ENCODE measurements around the gene ADGB.
"Not testable (repeated sequence)": the region's sequence is repeated elsewhere in the genome, so short reads cannot be mapped to it uniquely, and the experiment has no call there.

ADGB gene

DNA sequence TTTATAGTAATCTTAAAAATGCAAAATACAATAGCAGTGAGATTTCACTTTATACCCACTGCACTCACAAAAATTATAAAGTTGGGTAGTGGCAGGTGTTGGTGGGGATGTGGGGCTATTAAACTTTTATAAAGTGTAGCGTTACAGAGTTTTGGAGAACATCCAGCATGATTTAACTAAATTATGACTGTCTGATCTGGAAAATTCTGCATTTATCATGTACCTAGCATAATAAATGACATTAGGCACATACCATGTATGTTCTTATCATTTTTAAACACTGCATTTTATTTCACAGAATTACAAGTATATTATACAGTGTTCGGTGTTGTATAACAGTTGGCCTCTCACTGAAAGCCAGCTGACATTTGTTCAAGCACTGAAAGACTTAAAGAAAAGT, 169.9 kb downstream of the ADGB start:
- DNase-seq (ENCODE audit: low read depth in 2 of 2): no peak

DNA sequence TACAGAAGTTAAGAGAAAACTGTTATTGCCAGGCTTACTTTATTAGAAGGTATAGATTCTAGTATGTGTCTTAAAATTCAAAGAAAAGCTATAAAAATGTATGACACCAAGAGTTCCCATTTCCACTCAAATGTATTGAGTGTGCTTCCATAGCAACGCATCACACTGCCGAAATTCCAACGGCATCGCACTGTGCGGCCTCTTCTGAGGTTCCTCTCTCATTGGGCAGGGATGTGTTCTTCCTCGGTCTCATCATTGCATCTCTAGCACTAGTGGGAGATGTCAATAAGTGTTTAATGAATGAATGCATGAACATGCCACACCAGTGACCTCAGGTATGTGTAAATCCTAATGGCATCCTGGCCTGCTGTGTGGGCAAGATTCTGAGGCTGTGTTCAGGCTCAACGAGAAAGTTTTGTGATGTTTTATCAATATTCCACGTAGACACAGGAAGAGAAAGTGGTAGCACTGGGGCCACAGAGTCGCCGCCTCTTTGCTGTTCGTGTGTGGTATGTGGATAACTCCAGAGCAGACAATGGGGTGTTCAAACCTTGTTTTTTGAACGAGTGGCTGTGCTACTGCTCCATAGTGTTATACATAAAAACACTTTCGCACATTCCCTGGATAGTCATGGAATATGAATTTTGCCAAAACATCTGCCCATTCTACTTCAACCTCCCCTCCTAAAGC, 171.6 kb downstream of the ADGB start:
- no peak for DNase-seq (ENCODE audit: low read depth in 2 of 2)

DNA sequence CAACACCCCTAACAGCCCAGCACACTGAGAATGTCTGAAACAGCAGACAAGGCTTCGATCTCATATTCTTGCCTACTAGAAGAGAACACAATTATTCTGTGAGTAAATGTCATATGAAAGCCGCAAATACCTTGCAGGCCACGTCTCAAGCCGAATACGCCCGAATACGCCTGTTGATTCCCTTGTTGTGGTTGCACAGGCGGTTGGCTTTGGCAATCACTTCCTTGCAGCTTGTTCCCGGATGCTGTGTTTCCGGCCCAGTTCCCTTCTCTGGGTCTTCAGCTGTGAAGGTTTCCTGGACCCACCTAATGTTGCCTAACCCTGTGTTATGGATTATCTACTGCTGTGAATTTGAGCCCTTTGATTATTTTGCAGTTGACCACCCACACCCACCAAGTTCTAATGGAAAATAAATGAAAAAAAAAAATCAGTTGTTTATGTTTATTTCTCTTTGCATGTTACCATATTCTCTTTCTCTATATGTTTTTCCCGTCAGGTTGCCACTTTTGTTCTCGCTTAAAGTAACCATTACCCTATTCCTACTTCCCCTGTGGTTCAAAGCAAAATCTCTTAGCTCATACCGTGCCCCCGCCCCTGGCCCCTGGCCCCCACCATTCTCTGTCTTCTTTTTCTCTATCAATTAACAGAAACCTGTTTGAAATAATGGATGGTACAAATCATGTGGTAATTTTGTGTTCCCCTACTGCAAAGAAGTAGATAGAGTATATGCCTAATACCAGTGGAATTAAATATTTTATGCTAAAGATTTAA, 172.4 kb downstream of the ADGB start:
- DNase-seq (ENCODE audit: low read depth in 2 of 2): peak; percentile 1 to 3

DNA sequence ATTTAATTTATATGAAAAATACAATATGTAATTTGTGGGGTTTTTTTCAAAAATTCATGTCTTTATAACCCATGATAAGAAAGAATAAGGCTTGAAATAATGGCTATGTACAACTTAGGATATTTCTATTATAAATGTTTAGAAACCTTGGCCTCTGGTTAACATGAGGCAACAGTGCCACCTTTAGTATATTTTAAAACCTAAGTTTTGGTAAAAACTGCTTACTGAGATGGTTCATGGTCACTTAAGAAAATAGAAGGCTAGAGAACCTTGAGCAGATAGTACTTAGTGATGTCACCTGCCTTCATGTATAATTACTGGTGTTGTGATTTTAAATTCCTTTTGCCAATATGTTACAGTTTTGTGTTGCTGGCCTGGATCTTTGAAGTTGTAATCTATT, 176.4 kb downstream of the ADGB start:
- no peak for DNase-seq (ENCODE audit: low read depth in 2 of 2)

DNA sequence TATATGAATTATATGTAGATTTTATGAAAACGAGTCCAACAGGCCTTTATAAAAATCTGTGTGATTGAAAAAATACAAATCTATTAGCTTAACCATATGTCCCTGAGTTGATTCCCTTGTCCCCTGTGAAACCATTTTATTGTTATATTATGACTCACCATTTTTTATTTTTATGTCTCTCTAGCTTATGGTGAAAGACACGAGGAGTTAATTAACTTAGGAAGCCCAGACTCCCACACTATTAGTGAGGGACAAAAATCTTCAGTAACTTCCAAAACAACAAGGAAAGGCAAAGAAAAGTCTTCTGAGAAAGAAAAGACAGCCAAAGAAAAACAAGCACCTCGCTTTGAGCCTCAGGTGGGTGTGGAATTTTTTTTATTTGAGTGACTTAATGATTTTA, 183.1 kb downstream of the ADGB start:
- no peak for DNase-seq (ENCODE audit: low read depth in 2 of 2)

DNA sequence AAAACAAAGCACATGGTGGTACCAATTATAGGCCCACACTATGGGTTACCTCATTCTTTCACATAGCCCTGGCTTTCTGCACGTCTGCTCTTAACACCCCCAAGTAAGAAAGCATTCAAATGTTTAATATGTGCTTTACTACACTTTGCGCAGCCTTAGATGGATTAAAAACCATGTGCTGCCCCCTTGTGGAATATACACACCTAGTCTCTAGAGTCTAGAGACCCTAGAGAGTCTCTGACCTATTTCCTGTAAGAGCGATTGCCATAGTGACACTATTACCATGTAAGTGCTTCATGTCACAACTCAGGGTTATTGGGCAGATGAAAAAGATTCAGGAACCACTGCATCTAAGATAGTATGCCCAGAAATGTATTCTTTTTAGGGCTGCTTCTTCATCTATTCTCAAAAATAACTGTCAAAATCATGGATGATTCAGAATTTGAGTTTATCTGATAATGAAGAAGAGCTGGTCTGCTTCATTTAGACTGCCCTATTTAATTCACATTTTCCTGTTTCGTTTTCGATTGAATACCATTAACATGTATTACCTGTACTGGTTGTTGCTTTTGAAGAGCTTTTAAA, 186.3 kb downstream of the ADGB start:
- no peak for DNase-seq (ENCODE audit: low read depth in 2 of 2)

DNA sequence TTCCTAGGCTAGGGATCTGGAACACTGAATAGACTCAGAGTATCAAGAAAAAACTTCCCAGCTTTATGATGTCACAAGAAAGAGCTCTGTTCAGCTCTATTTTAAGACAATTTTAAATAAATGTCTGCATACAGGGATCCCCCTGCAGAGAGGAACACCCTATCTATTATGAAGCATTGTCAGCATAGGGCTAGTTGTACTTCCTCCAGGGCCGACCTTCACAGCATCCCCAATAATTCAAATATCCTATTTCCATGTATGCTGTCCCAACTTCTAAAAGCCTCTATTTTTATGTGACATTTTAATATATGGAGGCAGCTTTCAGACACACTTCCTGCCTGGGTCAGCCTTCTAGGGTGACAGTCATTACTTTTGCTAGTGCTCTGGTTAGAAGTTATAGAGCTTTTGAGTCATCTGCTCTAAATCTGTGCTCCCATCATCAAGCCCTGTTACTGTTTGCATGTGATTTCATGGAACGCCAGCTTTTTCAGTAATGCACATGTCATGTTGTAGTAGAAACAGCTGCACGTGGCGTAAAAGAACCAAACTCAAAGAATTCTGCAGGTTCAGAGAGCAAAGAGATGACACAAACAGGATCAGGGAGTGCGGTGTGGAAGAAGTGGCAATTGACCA, 189.2 kb downstream of the ADGB start:
- no peak for DNase-seq (ENCODE audit: low read depth in 2 of 2)

DNA sequence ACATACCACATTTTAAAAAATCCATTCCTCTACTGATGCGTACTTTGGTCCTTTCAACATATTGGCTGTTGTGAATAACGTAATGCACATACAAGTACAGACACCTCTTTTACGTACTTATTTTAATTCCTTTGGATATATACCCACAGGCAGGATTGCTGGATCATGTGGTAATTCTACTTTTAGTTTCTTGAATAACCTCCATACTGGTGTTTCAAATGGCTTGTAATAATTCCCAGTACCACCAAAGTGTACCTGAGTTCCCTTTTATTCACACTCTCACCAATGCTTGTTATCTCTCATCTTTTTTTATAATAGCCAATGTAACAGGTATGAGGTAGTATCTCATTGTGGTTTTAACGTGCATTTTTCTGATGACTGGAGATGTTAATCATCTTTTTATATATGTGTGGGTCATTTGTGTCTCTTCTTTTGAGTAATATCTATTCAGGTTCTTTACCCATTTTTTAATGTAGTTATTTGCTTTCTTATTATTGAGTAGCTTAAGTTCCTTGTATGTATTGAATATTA, 191.9 kb downstream of the ADGB start:
- DNase-seq (ENCODE audit: low read depth in 2 of 2): no peak

DNA sequence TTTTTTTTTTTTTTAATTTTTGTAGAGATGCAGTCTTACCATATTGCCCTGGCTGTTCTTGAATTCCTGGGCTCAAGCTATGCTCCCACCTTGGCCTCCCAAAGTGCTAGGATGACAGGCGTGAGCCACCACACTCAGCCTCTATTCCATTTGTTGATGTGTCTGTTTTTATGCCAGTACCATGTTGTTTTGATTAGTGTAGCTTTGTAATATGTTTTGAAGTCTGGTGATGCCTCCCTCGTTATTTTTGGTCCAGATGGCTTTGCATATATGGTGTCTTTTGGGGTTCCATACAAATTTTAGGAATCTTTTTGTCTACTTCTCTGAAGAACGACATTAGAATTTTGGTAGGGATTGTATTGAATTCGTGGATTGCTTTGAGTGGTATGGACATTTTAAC, 193.2 kb downstream of the ADGB start:
- DNase-seq (ENCODE audit: low read depth in 2 of 2): no peak

DNA sequence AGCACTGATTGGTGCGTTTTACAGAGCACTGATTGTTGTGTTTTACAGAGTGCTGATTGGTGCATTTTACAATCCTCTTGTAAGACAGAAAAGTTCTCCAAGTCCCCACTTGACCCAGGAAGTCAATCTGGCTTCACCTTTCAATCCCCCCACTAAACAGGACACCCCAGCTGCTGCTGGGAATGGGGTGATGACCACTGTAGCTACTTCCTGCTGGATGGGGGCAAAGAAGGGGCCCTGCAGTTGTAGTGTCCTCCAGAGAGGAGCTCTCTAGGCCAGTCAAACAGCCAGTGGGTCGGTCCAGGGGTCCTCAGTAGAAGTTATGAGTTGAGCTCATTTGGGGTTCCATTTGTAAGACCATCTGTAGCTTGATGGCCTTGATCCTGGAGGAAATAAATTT, 194.4 kb downstream of the ADGB start:
- not testable (repeated sequence) for DNase-seq (ENCODE audit: low read depth in 2 of 2)

DNA sequence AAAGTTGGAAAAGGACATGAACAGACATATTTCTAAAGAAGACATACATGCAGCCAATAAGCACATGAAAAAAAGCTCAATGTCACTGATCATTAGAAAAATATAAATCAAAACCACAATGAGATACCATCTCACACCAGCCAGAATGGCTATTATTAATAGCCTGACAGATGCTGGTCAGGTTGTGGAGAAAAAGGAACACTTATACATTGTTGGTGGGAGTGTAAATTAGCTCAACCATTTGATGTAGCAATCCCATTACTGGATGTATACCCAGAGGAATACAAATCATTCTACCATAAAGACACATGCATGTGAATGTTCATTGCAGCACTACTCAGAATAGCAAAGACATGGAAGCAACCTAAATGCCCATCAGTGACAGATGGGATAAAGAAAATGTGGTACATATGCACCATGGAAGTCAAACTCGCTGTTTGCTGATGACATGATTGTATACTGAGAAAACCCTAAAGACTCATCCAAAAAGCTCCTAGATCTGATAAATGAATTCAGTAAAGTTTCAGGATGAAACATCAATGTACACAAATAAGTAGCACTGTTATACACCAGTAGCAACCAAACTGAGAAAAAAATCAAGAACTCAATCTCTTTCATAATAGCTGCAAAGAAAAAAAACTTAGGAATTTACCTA, 196.8 kb downstream of the ADGB start:
- DNase-seq (ENCODE audit: low read depth in 2 of 2): no peak

DNA sequence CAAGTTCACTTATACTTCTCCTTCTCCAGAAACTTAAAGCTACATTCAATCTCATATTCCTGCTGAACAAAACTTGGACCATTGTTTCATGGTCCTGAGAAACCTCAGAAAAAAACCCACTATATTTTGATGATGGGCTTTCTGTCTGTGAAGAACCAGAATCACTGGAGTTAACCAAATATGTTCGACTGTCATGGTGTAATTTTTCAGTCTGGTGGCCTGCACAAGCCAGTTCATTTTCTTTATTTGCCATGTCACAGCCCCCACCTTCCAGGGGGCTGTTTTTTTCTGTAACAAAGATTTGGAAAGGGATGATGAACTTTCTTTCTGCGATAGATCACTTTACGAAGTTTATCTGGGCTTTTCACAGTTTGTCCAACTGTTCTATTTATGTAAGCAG, 204.4 kb downstream of the ADGB start:
- DNase-seq (ENCODE audit: low read depth in 2 of 2): not testable (repeated sequence)

DNA sequence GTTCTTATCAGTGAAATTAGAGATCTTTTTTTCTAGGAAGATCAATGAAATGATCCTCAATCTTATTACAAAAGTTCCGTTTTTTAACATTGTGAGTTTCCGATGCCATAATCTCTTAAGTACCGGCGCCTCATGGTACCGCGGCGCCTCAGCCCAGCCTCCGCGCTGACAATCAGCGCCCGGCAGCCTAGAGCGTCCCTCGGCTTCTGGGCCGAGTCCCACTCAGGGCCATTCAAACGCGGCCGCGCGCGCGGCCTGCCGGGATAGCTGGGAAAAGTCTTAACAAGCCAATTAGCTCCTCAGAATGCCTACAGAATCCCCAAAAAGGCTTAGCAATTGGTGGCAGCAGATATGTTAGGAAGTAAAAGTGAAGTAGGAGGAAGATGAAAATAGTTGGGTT, 204.8 kb downstream of the ADGB start:
- DNase-seq (ENCODE audit: low read depth in 2 of 2): no peak

DNA sequence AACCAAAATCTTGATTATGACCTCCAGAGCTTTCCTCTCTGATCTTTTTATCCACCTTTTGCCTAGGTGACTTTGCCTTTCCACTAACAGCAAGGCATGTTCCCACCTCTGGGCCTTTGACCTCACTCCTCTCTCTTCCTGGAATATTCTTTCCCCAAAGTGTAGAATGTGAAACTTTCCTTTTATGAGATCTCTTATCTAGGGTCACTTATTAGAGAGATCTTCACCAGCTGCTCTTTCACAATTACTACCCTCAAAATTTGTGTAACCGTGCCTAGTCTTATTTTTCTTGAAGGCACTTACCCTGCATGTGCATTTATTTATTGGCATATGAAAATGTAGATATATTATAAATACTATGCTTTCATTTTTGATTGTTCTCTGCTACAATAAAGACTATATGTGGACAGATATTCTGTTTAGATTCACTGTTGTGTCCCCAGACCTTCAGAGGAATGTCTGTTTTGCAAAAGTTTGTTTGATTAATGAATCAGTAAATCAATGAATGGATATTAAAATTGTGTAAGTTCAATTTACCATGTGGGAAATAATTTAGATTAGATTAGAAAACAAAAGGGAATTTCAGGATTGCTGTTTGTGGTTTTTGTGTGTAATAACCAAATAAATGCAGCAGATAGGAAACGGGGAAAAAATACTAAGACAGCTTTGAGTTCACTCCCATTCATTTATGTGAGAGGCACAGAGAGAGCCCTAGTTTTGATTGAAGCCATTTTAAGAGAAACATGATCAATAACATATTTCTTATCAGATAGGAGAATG, 207.0 kb downstream of the ADGB start:
- no peak for DNase-seq (ENCODE audit: low read depth in 2 of 2)

DNA sequence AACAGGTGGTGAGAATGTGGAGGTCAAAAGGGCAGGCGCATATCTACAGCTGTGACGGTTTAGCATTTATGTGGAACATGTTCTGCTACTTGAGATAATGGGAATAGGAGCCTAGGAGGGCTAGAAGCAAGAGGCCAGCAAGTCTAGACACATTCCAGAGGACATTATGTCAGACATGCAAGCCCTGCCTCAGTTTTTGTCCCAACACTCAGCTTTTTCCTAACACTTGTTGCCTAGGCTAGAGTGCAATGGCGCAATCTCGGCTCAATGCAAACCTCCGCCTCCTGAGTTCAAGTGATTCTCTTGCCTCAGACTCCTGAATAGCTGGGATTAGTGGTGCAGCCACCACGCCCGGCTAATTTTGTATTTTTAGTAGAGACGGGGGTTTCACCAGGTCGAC, 210.2 kb downstream of the ADGB start:
- DNase-seq (ENCODE audit: low read depth in 2 of 2): not testable (repeated sequence)

DNA sequence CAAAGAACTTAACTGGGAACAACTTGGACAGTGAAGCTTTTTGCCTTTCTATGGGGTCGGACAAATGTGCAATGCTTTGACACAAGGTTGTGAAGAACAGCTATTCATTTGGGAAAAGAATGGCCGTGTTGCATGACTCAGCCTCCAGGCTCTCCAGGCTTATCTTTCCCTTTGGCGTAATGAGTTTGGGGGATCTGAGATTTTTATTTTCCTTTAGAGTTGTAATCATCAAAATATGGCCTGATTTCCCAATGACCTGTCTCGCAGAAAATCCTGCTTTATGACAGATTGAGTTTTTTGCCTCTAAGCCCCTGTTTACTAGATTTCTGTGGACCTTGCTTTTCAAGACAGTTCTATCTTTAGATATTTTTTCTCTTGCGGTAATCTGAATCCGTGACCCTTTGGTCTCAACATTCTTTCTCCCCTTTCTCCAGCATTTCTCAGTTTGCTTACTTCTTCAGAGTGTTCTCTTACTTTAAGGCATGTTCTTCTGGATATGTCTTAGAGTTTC, 214.1 kb downstream of the ADGB start:
- DNase-seq (ENCODE audit: low read depth in 2 of 2): not testable (repeated sequence)

DNA sequence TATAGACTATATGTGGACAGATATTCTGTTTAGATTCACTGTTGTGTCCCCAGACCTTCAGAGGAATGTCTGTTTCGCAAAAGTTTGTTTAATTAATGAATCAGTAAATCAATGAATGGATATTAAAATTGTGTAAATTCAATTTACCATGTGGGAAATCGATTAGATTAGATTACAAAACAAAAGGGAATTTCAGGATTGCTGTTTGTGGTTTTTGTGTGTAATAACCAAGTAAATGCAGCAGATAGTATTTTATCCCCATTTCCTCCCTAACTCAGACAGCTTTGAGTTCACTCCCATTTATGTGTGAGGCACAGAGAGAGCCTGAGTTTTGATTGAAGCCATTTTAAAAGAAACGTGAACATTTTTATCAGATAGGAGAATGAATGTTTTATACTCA, 214.8 kb downstream of the ADGB start:
- no peak for DNase-seq (ENCODE audit: low read depth in 2 of 2)

DNA sequence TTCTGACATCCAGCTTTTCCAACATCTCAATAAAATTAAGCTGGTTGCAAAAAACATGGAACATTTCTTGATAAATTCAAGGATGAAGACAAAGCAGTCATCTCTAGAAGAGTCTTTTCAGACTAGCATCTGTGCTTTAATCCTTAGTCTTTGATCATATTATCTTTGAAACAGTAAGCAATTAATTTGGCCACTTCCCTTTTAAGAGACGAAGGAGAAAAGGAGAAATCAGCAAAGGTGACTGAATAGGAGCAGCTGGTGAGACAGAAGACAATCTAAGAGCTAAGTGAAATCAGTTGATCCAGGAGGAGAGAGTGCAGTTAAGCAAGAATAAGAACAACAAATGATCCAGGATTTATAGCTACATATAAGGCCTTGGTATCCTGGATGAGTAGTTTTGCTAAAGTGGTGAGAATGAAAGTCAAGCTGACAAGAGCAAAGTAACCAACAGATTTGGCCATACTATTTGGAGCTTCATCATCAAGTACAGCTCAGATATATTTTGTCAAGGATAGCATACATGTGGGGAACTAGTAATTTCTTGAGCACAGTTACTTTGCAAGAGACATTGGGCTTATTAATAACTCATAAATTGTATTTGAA, 215.5 kb downstream of the ADGB start:
- DNase-seq (ENCODE audit: low read depth in 2 of 2): no peak

DNA sequence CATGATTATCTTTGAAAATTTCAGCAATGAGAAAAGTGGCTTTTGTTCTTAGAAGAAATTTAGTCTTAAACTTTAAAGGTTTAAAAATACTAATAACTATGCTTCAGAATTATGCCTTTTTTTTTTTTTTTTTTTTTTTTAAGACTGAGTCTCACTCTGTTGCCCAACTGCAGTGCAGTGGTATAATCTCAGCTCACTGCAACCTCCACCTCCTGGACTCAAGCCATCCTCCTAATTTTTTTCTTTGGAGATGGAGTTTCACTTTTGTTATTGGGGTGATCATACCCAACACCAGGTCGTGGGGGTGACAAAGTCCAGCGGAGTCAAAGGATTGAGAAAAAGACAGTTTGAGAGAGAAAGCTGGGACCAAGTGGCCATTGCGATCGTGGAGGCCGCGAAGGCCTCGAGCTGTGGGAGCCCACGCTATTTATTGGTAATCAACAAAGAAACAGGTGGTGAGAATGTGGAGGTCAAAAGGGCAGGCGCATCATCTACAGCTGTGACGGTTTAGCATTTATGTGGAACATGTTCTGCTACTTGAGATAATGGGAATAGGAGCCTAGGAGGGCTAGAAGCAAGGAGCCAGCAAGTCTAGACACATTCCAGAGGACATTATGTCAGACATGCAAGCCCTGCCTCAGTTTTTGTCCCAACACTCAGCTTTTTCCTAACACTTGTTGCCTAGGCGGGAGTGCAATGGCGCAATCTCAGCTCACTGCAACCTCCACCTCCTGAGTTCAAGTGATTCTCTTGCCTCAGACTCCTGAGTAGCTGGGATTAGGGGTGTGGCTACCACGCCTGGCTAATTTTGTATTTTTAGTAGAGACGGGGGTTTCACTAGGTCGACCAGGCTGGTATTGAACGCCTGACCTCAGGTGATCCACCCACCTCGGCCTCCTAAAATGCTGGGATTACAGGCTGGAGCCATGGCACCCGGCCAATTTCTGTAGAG, 217.0 kb downstream of the ADGB start:
- not testable (repeated sequence) for DNase-seq (ENCODE audit: low read depth in 2 of 2)
